HG02970 (cell line): Measurements from ENCODE around the gene PLXNA3.
A peak's percentile ranks its signal among the peaks of the same experiment; 100 is the strongest.

Experiments
- ATAC-seq: cut with Tn5 transposase; IDR thresholded peaks from one replicate; pipeline ENCODE4 v1.9.1; 2021; ENCODE audit warnings: mild to moderate bottlenecking, moderate library complexity, moderate number of reproducible peaks; ENCODE audit not compliant: unreplicated experiment, low FRiP score

Gene PLXNA3

GRCh38 chrX:154458116-154458953 is at the start of gene PLXNA3:
Gene PLXNA3 (plus strand): TSS chrX:154458281. CDS start chrX:154460184, 1,903 bp downstream.
- ATAC-seq = peak; percentile 43

DNA sequence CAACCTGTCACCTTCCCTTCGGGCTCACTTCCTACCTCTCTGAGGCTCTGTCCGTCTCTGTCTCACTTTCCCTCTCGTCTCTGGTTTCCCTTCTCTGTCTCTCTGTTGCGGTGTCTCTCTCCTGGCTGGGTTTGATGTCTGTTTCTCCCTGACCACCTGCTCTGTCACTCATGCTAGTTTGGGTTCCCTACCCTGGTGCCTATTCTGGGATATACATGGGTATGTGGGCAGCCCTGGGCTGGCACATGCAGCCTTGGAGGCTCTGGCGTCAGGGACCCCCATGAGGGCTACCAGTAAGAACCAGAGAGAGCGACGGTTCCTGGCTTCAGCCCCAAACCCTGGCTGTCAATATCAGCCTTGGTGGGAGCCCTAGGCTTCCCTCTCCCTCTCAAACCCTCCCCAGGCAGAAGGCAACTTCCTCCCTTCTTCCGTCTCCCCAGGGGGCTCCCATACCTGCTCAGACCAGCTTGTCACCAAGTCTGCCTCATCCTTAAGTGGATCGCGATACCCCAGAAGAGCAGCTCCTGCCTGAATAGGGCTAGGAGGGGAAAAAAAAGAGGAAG is 49.3 kb upstream of the PLXNA3 start:
- ATAC-seq = no peak

DNA sequence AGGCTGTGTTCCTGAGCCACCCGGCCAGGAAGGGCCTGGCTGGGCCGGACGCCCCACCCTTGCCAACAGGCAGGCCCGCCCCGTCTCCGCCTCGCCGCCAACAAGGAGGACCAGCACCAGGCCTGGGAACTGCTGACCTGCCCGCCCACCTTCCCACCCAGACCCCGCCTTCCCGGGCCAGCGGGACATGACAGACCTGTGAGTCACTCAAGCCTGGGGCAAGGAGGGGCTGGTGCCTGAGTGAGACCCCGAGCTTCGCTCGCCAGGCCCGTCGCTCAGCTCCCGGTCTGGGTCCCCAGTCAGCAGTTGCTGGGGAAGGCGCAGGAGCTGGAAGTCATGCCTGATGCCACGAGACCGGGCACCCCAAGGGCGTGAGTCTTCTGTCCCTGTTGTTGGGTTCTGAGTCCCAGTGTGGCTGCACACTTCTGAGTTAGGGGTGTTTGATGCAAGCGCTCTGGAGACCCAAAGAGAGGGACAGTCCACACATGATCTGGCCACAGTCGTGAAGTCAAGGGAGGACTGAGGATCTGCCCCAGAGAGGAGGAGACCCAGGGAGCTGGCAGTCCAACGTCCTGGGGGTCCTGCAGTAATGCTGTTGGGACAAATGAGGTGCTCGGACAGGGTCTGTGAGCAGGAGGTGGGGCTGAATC is 48.7 kb upstream of the PLXNA3 start, which contains the start of gene DNASE1L1:
Gene DNASE1L1 (minus strand): TSS at position 33 of the 650 bp plus-strand sequence. CDS start 3,686 bp downstream, outside the sequence.
- ATAC-seq = no peak

DNA sequence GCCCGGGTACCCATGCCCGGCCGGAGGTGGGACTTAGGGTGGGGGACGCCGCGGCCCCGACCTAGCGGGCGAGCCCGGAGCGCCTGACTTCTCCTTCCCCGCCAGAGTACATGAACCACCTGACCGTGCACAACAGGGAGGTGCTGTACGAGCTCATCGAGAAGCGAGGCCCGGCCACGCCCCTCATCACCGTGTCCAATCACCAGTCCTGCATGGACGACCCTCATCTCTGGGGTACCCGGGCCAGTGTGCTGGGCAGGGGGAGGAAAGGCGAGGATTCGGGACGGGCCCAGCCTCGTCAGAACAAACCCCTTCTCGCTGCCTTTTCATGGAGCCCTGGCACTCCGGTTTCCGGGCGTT is 46.1 kb upstream of the PLXNA3 start:
- no peak for ATAC-seq

GRCh38 chrX:154412468-154412867 is 45.6 kb upstream of the PLXNA3 start:
- no peak for ATAC-seq

GRCh38 chrX:154413142-154413541 is 44.9 kb upstream of the PLXNA3 start:
- no peak for ATAC-seq

GRCh38 chrX:154417157-154417556 is 40.9 kb upstream of the PLXNA3 start:
- ATAC-seq = no peak

GRCh38 chrX:154419189-154419588 is 38.9 kb upstream of the PLXNA3 start:
- no peak for ATAC-seq

GRCh38 chrX:154419688-154420401 is 38.2 kb upstream of the PLXNA3 start:
- ATAC-seq = no peak

- ATAC-seq = no peak
Measured at GRCh38 chrX:154420402-154420756, 37.7 kb upstream of the PLXNA3 start.

GRCh38 chrX:154426916-154427770 is 30.9 kb upstream of the PLXNA3 start:
- no peak for ATAC-seq

DNA sequence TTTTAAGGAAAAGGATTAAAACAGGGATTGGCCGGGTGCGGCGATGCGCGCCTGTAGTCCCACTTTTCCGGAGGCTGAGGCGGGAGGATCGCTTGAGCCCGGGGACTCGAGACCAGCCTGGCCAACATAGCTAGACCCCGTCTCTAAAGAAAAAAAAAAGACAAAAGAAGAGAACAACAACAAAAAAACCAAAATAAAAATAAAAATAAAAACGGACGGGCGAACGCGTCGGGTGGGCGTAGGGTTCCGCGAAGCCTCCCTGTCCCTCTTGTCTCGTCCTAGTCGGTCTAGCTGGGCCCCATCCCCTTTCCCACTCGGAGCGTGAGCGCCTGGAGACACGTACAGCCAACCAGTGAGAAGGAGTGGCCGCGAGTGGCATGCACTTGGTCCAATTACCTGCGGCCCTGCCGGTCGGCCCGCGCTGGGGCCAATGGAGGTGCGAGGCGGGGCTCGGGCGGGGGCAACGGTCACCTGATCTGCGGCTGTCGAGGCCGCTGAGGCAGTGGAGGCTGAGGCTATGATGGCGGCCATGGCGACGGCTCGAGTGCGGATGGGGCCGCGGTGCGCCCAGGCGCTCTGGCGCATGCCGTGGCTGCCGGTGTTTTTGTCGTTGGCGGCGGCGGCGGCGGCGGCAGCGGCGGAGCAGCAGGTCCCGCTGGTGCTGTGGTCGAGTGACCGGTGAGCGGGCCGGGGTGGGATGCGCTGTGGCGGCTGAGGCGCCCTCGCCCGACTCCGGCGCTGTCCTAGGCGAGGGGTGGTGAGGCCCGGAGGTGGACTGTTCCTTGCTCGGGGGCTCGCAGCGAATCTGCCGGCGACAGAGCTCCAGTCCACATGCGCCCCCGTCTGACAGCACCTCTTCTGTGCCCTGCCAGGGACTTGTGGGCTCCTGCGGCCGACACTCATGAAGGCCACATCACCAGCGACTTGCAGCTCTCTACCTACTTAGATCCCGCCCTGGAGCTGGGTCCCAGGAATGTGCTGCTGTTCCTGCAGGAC is 29.6 kb upstream of the PLXNA3 start, which contains the start of gene ATP6AP1:
Gene ATP6AP1 (plus strand): TSS at position 502 of the 996 bp plus-strand sequence. CDS start 16 bp downstream, at position 518.
- ATAC-seq = peak; percentile 93

DNA sequence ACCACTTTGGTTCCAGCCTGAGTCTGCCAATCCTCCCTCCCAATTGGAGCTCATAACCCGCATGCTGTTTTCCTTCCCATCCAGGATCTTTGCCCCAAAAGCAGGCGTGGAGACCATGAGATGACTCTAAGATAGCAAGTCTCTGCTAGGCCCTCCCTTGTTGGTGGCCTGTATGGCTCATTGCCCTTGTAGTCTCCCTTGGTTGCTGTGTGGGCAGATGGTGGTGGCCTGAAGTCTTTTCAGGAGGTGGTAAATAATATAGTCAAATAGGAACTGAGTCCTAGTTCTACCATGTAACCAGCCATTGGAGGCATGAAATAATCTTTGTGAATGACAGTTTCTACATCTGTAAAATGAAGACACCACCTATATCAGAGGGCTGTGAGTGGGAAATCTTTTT is 28.4 kb upstream of the PLXNA3 start:
- no peak for ATAC-seq

- ATAC-seq = no peak
Measured at GRCh38 chrX:154430479-154430878, 27.6 kb upstream of the PLXNA3 start.

DNA sequence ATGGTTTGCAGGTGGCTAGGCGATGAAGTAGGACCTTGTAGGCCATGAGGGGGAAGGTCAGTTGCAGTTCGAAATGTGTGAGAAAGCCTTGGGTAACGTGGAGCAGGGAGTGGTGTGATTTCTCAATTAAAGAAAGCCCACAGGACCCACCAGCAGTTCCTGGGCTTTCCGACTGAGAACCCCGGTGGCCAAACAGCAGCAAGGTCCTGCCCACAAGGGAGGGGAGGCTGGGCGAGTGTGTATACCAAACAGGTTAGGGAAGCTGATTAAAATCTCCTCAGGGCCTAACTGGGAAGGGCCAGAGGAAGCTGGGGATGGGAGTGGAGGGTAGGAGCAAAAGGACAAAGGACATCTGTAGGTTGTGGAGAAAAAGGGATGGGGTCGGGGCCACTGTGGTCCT is 27.2 kb upstream of the PLXNA3 start:
- ATAC-seq = no peak

- no peak for ATAC-seq
Measured at GRCh38 chrX:154431341-154431740, 26.7 kb upstream of the PLXNA3 start.

DNA sequence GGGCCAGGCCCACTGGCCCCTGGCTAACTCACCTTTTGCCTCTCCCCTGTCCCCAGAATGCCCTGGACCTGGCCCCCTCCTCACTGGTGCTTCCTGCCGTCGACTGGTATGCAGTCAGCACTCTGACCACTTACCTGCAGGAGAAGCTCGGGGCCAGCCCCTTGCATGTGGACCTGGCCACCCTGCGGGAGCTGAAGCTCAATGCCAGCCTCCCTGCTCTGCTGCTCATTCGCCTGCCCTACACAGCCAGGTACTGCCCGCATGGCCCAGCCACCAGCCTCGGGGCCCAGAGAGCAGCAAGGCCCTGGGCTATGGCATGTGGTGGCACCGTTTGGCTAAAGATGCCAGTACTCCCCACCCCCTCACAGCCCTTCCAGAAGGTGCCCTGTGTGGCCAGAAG is 25.9 kb upstream of the PLXNA3 start:
- no peak for ATAC-seq

GRCh38 chrX:154433605-154434004 is 24.5 kb upstream of the PLXNA3 start:
- ATAC-seq = no peak
